NCI-H2171 (cell line): ENCODE results near the gene GDA.

Experiments used
- DNase-seq: peaks from one replicate; lab custom pipeline; 2025; lab: John Stamatoyannopoulos, UW

GDA gene

GRCh38 chr9:72150661-72151060 is 1.4 kb downstream of the GDA start:
- no peak for DNase-seq

- DNase-seq: no peak
These were observed 1.9 kb downstream of the GDA start for GRCh38 chr9:72151104-72151503.

DNA sequence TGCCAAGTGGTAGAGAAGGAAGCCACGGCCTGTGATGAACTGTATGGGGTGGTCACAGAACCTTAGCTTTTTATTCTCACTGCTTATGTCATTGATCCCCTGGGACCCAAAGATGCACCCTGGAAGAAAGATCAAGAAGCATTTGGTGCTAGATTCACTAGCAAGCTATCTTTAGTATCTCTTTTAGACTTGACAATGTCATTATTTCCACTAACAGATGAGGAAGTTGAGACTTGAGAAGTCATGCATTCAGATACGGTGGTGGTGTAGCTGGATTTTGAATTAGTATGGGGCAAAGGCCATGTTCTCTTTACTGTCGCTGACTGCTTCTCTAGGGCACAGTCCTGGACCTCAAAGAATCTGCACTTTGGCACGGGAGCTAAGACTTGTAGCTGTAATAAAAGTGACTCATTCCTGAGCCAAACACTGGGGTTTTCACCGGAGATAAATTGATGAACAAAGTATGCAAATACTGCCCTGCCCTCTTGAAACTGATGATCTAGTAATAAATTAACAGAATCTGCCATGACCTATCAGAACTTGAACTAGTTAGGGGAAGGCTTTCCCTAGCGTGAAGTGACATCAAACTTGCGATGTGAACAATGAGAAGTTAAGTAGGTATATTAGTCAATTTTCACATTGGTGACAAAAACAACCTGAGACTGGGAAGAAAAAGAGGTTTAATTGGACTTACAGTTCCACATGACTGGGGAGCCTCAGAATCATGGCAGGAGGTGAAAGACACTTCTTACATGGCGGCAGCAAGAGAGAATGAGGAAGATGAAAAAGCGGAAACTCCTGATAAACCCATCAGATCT is 5.4 kb downstream of the GDA start:
- no peak for DNase-seq

GRCh38 chr9:72155301-72155700 is 6.1 kb downstream of the GDA start:
- DNase-seq: no peak

DNA sequence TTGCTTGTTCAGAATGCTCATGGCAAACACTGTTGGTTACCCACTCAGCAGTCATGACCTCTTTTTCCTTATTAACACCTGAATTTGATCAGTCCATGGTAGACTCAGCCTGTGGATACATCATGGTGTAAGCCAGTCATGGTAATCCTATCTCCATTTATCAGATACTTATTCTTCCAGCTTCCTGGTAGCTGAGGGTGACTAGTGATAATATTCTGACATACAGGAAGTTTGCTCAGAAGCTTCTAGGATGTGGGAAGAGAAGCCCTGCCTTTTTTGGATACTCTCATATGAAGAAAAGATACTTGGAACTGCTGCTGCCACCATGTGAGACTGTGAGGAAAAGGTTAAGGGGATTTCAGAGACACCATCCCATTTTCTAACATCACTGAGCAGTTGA is 7.3 kb downstream of the GDA start:
- no peak for DNase-seq

- DNase-seq: no peak
These were observed 9.4 kb downstream of the GDA start for GRCh38 chr9:72158680-72159079.

DNA sequence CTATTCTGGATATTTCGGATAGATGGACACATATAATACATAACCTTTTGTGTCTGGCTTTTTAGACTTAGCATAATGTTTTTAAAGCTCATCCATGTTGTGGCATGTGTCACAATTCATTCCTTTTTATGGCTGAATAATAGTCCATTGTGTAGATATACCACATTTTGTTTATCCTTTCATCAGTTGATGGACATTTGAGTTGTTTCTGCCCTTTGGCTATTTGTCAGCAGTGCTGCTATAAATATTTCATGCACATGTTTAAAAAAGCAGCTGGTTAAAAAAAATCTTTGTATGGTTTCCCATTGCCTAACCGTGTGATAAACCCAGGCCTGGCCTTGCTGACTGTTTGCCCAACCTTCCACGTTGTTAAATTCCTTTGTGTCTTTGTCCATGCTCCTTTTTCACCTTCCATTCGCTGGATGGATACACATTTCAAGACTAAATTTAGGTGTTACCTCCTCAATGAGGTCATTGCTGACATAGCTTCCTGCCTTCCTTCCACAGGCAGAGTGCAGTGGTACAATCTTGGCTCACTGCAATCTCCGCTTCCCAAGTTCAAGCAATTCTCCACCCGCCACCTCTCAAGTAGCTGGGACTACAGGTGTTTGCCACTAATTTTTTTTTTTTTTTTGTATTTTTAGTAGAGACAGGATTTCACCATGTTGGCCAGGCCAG is 11.3 kb downstream of the GDA start:
- DNase-seq: no peak

DNA sequence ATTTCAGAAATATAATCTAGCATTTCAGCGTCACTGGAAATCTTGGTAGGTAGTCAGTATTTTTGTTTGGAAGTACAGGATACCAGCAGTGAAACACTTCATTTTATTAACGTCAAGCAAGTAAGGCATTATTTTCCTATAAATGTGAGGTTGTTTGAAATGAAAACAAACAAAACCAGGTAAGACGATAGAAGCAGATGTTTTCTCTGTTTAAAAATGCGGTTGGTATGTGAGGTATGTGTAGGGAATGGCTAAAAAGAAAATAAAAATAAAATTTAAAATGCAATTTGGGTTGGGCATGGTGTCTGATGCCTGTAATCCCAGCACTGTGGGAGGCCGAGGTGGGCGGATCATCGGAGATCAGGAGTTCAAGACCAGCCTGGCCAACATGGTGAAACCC is 16.1 kb downstream of the GDA start:
- DNase-seq: no peak

GRCh38 chr9:72165821-72166547 is 16.7 kb downstream of the GDA start:
- no peak for DNase-seq

- DNase-seq: no peak
These were observed 18.8 kb downstream of the GDA start for GRCh38 chr9:72168075-72168474.

DNA sequence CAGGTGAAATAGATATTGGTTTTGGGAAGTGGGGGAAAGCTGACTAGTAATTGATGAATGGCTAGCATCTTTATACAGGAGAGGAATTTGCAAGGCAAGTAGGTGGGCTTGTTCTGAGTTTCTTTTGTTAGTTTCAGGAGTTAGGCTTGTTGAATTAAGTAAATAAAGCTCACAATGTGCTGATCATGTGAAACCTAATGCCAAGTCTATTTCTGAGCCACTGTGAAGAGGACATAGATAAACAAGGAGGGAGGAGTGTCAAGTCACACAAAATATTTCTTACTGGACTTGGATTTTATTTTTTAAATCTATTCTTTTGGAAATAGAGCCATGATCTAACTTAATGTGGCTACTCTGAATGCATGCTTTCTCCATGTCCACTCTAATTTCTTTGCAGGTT is 19.9 kb downstream of the GDA start:
- no peak for DNase-seq

- no peak for DNase-seq
These were observed 23.8 kb downstream of the GDA start for GRCh38 chr9:72173080-72173479.

GRCh38 chr9:72185561-72185960 is 36.3 kb downstream of the GDA start:
- peak; percentile 64 for DNase-seq

GRCh38 chr9:72187121-72187695 is 38.0 kb downstream of the GDA start:
- DNase-seq: no peak

DNA sequence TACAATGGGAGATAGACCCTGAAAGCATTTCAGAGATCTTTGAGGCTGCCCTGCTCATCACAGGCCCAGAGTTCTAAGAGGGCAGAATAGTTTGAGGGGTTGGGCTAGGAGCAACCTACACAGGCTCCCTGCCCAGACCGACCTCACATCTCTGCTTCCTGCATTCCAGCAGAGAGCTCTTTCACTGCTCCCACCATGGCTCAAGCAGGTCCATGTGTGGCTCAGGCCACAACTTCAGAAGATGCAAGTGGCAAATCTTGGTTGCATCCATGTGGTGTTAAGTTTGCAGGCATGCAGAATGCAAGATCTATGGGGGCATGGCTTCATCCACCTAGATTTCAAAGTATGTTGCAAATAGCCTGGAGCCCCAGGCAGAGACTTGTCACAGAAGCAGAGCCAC is 39.0 kb downstream of the GDA start:
- no peak for DNase-seq

DNA sequence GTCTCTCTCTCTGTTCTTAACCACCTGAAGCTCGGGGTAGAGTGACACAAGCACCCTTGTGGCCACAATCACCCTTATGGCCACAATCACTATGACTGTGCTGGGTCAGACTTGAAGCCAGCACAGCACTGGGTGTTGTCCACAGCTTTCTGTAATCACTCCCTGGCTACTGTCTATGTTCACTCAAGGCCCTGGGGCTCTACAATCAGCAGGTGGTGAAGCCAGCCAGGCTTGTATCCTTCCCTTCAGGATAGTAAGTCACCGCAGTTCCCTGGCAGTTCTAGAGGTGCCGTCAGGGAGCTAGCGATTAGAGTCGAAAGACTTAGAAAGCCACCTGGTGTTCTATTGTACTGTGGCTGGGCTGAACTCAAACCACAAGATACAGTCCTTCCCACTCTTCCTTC is 44.2 kb downstream of the GDA start:
- no peak for DNase-seq

DNA sequence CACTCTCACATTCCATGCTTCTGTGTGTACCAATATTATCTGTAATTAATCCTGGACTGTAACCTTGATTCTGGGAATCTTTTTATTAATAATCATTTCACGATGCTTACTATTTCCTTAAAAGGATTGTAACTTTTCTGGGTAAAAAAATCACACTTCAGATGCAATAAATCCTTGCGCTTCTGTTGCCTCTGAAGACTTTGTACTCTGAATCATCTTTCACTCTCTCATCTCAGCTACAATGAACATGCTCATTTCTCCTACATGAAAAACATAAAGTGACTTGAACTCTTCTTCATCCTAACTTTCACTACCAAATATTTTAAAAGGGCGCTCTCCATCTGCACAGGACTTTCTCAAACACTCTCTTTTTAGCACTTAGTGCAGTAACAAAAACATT is 50.0 kb downstream of the GDA start:
- no peak for DNase-seq

- no peak for DNase-seq
These were observed 51.2 kb downstream of the GDA start for GRCh38 chr9:72200452-72200851.

- DNase-seq: no peak
These were observed 52.8 kb downstream of the GDA start for GRCh38 chr9:72202009-72202408.

DNA sequence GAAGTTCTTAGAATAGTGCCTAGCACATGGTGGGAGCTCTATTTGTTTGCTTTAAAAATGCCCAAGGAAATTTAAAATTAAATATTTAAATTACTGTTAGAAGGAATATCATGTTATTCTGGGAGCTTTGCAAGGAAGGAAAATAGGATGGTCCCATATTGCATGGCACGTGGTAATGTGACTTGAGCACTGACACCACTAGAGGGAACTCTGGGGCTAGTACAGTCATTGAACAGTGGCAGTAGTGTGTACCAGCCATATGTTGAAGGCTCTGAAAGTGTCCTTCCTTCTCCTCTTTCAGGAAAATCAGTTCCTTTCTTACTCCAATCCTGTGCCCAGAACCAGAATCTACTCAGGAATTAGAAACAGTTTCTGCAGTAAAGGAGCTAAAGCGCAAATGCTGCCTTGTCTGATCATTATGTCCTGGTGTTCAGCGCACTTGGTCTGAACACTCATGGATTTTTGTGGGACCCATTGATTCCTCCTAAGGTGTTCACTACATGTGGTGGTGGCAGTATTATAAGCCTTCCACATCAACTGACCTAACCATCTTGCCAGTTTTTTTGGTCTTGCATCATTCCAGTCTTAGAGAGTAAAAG is 54.1 kb downstream of the GDA start:
- DNase-seq: peak; percentile 27

GRCh38 chr9:72204062-72204461 is 54.8 kb downstream of the GDA start:
- DNase-seq: no peak

DNA sequence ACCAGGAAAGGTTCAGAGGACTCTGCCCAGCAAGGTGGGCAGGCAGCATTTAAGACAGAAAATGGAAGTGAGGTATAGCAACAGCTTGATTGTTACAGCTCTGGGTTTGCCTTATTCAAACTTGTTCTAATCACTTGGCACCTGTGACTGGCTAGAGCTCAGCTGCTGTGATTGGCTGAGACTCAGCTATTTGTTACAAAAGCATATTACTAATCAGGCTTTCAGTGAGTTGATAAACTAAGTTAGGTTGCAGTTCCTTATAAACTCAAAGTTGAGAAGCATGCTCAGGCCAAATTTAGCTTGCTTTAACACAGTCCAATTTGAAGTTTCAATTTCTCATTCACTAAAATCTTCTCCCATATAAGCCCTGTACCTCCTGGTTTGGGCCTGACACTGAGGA is 56.3 kb downstream of the GDA start:
- DNase-seq: no peak
